Kidney glomerular epithelial cell (primary cell): ENCODE results near the gene IRGC.
A peak's percentile ranks its signal among the peaks of the same experiment; 100 is the strongest.
"Not testable (repeated sequence)": the region's sequence is repeated elsewhere in the genome, so short reads cannot be mapped to it uniquely, and the experiment has no call there.

Experiments used
- DNase-seq: peaks from one replicate; lab custom pipeline; 2025; lab: John Stamatoyannopoulos, UW

Gene IRGC

DNA sequence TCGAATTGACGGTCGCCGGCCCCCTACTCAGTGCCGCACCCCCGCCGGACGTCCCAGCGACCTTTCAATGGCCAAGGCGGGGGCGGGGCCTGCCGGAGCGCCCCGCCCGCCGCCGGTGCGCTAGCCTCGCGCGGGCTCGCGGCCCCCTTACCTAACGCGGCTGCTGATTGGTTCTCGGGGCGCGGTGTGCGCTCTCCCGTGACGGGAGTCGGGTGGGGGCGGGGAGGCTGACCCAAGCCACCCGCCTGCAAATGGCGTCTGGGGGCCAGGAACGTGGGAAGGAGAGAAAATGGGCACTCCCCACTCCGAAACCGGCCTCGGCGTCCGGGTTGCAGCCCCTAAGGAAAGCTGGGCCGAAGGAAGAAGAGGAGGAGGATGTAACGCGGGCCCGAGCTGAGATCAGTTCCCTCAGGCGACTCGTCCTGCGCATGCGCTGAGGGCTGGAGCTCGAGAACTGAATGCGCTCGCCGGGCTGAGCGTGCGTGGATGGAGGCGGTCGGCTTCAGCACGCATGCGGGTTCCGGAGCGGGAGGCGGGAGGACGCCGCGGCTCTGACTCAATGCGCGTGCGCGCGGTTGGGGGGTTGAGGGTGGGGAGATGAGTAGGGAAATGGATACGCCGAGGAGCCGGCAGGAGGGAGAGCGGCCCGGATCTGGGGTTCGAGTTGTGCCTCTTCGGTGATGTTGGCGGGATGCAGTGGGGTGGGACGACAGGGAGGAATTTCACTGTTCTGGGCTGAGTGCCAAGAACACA is 38.8 kb downstream of the IRGC start, which contains the start of gene SMG9:
TSS of gene SMG9 (minus strand) at position 460 of the 753 bp plus-strand sequence. CDS start 4,221 bp downstream, outside the sequence.
- DNase-seq: peak; percentile 87

GRCh38 chr19:43755256-43755801 is 39.5 kb downstream of the IRGC start:
- DNase-seq: peak; percentile 46

GRCh38 chr19:43759515-43759914 is 43.6 kb downstream of the IRGC start:
- no peak for DNase-seq

GRCh38 chr19:43760941-43761340 is 45.1 kb downstream of the IRGC start:
- DNase-seq: no peak

DNA sequence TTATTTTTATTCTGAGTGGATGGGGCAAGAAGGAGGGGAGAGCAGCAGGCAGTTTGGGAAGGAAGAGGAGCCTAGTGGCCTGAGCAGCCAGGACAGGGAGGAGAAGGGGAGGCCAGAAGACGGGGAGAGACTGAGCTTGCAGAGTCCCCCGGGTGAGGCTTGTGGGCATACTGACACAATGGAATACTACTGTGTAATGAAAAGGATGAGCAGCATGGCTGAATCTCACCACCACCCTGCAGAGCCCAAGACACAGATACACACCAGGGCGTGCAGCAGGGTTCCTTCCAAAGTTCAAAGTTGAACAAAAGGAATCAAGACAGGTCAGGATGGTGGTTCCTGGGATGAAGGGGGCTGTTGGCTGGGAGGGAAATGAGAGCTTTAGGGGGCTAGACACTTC is 46.9 kb downstream of the IRGC start:
- DNase-seq: no peak

DNA sequence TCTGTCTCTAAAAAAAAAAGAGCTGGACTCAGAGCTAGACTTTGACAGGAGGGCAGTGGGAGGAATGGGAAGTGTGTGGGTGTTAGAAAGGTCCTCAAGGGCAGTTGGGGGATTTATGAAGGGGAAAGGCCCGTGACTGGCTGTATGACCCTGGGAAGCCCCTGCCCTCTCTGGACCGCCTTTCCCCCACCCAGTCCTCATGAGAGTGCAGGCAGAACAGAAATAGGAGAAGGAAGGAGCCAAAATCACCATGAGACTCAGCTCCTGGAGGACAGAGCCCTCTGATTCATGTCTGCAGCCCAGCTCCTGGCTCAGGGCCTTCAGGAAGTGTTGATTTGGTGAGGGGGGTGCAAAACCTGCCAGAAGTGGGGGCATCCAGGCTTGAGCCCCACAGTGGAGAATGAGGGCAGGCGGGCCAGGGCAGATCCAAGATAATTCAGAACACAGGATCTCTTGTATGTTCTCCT is 47.6 kb downstream of the IRGC start:
- DNase-seq: no peak

DNA sequence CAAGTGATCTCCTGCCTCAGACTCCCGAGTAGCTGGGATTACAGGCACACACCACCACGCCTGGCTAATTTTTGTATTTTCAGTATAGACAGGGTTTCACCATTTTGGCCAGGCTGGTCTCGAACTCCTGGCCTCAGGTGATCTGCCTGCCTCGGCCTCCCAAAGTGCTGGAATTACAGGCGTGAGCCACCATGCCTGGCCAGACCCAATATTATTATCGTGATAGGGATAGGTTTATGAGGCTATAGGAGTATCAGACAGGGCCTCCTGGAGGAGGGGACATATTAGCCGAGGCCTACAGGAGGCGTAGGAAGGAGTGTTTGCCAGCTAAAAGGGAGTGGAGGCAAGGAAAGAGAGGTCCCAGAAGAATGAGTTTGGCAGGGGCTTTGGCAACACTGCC is 48.8 kb downstream of the IRGC start:
- not testable (repeated sequence) for DNase-seq

DNA sequence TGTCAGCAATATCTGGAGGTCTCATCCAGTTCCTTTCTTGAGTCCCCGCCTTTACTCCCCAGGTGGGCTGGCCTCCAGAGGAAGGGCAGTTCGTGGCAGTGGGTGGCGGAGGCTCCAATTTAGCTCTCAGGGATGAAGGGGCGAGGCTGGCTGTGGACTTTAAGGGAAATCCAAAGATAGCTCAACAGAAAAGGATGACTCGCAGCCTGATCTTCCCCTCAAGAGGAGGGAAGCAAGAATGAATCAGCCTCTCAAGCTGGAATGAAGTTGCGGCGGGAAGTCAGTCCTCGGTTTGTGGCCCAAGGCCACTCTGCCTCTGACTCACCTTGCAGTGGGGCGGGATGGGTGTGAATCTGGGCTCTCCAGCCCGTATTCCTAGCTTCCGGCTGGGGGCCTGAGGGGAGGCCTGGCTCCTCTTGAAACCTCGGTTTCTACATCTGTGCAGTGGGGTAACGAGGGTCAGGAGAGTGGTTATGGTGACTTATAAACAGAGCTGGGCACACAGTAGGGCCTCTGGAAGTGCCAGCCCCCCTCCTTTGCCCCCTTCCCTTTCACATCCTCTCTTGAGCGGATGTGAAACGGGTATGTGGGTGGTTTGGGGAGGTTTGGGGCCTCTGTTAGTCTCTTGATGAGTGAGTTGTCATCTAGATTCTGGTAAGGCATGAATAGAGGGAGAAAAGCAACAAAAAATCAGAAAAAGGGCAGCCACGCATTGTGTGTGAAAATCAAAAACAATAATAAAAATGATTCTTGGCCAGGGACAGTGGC is 49.4 kb downstream of the IRGC start:
- DNase-seq: peak; percentile 85

DNA sequence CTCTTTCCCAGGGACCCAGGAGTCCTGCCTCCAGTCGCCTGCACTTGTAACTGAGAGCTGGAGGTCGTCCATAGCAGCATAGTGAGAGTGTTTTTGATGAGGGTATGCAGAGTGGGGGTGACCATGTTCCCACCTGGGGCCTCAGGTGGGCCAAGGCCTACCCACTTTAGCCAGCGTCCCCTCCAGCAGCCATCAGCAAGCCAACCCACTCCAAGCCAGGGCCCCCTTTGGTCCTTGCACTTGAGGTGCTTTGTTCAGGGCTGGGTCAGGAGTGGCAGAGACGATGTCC is 50.8 kb downstream of the IRGC start:
- no peak for DNase-seq

- no peak for DNase-seq
These were observed 51.4 kb downstream of the IRGC start for GRCh38 chr19:43767316-43767715.

- no peak for DNase-seq
These were observed 51.9 kb downstream of the IRGC start for GRCh38 chr19:43767818-43768217.

DNA sequence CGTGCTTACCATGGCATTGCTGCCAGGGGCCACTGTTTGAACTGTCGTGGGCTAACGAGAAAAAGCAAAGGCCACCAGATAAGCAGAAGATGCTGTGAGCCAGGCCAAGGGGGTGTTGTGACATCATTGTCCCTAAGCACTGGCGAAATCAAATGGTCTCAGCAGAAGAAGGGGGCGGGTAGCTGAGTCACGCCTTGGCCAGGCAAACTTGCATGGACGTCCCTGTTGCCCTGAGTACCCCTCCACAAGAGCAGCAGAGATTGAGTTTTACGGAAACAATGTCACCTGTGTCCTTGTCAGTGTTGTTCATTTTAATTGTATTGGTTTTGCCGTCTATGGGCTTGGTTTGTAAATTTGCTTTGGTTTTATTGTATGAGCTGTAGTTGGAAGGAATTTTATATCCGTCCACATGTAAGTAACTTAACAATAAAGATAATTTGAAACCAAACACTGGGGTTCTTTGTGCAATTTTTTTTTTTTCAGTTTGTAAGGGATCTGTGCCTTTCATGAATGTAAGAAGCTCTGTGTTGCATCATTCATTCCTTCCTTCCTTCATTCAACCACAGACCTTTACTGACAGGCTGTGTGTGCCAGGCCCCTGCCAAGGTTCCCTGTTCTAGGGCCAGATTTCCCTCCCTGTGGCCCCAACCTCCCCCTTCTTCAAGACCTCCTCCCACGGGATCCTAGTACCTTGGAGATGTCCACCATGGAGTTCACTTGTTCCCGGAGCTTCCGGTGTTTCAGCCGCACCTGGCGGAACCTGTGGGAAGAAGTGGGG is 52.6 kb downstream of the IRGC start:
- no peak for DNase-seq

DNA sequence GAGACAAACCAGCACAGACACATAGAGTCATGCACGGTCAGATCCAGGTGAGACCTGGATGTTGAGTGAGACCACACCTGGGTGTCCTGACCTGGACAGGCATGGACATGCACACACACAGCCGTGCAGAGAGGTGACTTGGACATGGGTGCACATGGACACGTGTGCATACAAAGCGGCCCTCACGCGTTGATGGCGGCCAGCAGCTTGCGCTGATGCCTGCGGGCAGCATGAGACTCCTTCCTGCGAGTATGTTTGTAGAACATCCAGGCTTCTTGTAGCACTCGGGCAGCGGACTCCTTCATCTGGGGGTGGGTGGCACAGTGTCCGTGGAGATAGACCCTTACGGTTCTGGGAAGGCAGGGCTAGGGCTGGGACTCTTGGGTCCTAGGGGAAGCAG is 53.4 kb downstream of the IRGC start:
- no peak for DNase-seq
